ENCODE results near the gene HOXB1.
"Not testable (repeated sequence)": the region's sequence is repeated elsewhere in the genome, so short reads cannot be mapped to it uniquely, and the experiment has no call there.

The HOXB1 gene

DNA sequence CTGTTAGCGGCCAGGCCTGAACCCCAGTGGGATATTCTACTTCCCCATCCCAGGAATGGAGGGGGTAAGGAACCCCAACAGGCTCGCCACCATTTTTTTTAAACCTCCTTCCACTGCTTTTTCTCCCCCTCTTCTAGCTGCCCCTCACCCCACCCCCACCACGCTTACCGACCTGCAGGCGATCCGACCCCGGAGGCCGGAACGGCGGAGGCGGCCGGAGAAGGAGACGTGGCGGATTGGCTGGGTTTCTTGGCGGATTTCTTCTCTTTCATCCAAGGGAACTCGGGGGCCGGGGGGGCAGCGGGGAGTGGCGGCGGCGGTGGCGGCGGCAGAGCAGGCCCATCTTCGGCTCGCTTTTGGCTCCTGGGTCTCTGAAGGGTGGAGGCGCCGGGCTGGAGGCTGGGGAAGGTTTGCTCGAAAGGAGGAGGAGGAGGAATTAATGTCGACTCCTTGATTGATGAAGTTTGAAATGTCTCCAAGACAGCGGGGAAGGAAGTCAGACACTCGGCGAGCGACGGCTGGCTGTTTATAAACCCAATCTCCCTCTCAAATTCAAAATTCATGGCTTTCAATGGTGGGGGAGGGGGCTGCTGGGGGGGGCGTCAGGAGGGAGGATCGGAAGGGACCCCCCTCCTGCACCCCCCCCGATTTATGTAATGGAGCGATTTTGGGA is 13.7 kb upstream of the HOXB1 start:
- no peak for DNase-seq (ENCODE audit: low read depth in 2 of 2, low spot score in 1 of 2)

- no peak for DNase-seq (ENCODE audit: low read depth in 2 of 2, low spot score in 1 of 2)
These were observed 13.1 kb upstream of the HOXB1 start for GRCh38 chr17:48543854-48544348.

DNA sequence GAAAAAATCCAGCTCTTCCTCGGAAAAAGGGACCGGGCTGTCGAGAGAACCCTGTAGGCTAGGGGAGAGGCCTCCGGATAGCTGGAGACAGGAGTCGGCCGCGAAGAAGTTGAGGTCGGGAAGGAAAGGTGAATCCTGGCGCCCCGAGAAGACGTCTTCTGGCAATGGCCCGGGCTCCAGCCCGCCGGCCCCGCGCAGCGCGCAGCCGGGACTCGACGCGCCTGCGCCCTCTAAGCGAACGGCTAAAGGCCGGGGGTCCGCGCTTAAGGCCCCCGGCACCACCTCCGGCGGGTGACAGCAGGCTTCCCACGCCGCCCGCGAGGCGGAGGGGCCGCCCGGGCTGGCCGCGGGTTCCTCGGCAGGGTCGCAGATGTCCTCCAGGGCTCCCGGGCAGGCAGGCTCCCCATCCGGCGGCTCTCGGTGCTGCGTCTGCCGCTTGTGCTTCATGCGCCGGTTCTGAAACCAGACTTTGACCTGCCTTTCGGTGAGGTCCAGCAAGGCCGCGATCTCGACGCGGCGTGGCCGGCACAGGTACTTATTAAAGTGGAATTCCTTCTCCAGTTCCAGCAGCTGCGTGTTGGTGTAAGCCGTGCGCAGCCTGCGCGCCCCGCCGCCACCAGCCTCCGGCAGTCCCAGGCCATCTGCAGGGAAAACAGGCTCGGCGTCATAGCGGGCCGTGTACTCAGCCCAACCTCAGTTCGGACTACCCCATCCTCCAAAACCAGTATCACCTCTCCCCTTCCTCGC is 12.5 kb upstream of the HOXB1 start:
- DNase-seq (ENCODE audit: low read depth in 2 of 2, low spot score in 1 of 2), result no peak

- DNase-seq (ENCODE audit: low read depth in 2 of 2, low spot score in 1 of 2), result no peak
These were observed 11.9 kb upstream of the HOXB1 start for GRCh38 chr17:48542698-48543106.

- DNase-seq (ENCODE audit: low read depth in 2 of 2, low spot score in 1 of 2), result no peak
These were observed 11.4 kb upstream of the HOXB1 start for GRCh38 chr17:48542114-48542656.

- DNase-seq (ENCODE audit: low read depth in 2 of 2, low spot score in 1 of 2), result no peak
These were observed 10.8 kb upstream of the HOXB1 start for GRCh38 chr17:48541577-48542113.

- no peak for DNase-seq (ENCODE audit: low read depth in 2 of 2, low spot score in 1 of 2)
These were observed 10.3 kb upstream of the HOXB1 start for GRCh38 chr17:48541036-48541576.

- DNase-seq (ENCODE audit: low read depth in 2 of 2, low spot score in 1 of 2), result no peak
These were observed 9.4 kb upstream of the HOXB1 start for GRCh38 chr17:48540213-48540612.

DNA sequence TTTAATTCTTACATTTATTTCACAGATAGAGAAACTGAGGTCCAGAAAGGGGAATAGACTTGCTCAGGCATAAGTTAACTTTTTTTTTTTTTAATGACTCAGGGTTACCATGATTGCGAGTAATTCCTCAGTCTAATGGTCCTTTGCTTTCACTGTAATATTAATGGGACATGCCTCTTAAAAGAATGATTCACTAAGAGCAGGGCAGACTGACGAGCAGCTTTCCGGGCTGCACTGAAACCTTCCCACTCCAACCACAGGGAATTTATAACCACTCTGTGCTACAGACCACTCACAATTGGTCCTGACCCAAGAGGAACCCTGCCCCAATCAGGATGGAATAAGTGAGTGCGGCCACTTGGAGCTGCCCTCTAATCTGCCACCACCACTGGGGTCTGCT is 8.4 kb upstream of the HOXB1 start:
- no peak for DNase-seq (ENCODE audit: low read depth in 2 of 2, low spot score in 1 of 2)

DNA sequence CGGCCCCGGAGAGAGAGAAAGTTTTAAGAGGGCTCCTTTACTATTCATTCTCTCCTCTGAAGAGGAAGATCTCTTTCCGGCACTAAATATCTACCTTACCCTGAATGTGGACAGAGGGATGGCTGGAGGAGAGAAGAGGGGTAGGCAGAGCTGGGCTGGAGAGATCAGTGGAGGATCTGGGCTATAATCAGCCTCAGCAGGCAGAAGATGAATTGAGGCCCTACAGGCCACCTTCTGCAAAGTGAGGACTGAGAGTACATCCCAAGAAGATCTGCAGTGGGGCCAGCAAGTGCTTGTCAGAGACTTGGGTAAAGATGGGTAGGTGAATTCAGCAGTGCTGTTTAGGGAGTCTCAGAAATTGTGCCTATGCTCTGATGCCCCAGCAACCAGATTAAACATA is 6.5 kb upstream of the HOXB1 start:
- DNase-seq (ENCODE audit: low read depth in 2 of 2, low spot score in 1 of 2), result no peak

DNA sequence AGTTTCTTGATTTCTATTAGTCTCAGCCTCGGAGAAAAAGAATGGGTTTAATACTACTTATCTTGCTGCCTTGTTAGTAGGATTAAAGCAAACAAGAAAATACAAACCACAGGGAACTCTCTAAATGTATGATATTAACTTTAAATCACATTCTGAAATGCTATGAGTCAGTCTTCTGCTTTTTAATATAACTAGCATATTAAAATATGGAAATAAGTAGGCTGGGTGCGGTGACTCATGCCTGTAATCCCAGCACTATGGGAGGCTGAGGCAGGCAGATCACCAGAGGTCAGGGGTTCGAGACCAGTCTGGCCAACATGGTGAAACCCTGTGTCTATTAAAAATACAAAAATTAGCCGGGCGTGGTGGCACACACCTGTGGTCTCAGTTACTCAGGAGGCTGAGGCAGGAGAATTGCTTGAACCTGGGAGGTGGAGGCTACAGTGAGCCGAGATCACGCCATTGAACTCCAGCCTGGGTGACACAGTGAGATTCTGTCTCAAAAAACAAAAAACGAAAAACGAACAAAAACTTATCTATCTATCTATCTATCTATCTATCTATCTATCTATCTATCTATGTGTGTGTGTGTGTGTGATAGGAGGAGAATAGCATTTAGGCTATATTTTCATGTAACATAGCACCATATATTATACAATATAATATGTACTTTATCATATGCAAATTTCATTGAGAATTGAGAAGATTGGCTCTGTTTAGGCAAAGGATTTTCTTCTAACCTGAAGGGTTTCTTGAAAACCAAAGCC is 5.2 kb upstream of the HOXB1 start:
- not testable (repeated sequence) for DNase-seq (ENCODE audit: low read depth in 2 of 2, low spot score in 1 of 2)

DNA sequence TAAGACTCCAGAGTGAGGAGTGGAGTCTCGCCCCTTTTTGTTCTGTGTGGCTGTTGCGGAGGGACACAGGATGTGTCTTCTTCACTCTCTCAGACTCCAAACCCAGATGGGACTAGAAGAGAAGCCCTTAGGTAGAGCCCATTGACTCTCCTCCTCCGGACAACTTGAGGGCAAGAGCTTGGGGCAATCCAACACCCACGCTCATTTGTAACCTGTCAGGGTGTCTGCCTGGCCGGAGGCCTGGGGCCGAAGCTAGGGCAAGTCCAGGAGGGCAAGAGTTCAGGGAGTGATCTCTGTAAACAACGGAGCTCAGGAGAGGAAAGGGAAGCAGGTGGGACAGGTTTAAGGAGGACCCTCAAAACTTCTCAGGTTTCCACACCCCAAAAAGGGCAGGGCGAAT is 1.4 kb upstream of the HOXB1 start:
- no peak for DNase-seq (ENCODE audit: low read depth in 2 of 2, low spot score in 1 of 2)

- no peak for DNase-seq (ENCODE audit: low read depth in 2 of 2, low spot score in 1 of 2)
These were observed 464 bp downstream of the HOXB1 start for GRCh38 chr17:48530208-48530886.

DNA sequence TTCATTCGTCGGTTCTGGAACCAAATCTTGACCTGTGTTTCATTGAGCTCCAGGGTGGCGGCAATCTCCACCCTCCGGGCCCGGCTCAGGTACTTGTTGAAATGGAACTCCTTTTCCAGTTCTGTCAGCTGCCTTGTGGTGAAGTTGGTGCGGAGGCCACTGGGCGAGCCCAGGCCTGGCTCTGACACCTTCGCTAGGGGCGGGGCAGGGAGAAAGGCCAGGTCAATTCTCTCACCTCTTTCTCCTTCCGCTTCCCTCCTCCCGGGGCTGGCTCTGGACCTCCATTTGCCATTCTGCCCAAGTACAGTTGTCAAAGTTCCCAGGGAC is 1.2 kb downstream of the HOXB1 start:
- no peak for DNase-seq (ENCODE audit: low read depth in 2 of 2, low spot score in 1 of 2)

- no peak for DNase-seq (ENCODE audit: low read depth in 2 of 2, low spot score in 1 of 2)
These were observed 1.7 kb downstream of the HOXB1 start for GRCh38 chr17:48528936-48529682.

DNA sequence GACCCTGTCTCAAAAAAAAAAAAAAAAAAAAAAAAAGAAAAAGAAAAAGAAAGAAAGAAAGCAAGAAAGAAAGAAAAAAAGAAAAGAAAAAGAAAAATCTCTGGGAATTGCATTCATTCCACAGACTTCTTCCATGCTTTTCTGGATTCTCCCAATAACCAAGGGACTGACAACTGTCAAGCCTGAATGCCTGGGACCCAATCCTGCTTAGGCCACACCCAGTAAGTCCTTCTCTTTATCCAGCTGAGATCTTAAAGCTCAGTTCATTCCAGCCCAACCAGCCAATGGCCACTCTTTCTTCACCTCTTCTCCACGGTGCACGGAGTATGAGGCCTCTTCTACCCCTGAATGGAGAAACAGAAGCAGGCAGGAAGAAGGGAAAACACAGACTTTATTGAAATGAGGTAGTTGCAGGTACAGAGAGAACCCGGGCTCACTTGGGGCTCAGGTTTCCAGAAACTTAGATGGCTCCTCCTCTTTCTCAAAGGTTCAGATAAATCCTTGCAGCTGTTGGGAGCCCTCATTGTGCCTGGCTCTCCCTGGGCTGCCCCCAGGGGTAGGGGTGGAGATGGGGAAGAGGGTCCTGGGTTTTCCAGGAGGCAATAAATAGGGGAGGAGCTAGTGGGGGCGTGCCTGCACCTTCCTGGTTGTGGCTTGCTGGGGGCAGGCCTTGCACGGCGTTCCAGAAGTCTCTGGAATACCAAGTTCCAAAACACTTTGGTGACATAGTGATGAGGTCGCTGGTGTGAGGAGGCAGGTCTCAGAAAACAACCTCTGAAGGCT is 2.5 kb downstream of the HOXB1 start:
- no peak for DNase-seq (ENCODE audit: low read depth in 2 of 2, low spot score in 1 of 2)

DNA sequence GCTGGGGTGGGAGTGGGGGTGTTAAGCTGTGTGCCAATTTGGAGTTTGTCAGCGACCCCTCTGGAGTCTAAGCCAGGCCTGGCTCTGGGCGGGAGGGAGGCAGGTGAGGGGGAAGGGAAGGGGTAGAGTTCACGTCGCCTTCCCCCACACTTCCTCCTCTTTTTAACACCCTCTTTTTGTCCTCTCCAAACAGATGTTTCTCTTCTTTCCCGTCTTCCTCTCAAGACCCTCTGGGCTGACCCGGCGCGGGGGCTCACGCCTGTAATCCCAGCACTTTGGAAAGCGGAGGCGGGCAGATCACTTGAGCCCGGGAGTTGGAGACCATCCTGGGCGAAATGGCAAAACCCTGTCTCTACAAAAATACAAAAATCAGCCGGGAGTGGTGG is 3.3 kb downstream of the HOXB1 start:
- no peak for DNase-seq (ENCODE audit: low read depth in 2 of 2, low spot score in 1 of 2)

DNA sequence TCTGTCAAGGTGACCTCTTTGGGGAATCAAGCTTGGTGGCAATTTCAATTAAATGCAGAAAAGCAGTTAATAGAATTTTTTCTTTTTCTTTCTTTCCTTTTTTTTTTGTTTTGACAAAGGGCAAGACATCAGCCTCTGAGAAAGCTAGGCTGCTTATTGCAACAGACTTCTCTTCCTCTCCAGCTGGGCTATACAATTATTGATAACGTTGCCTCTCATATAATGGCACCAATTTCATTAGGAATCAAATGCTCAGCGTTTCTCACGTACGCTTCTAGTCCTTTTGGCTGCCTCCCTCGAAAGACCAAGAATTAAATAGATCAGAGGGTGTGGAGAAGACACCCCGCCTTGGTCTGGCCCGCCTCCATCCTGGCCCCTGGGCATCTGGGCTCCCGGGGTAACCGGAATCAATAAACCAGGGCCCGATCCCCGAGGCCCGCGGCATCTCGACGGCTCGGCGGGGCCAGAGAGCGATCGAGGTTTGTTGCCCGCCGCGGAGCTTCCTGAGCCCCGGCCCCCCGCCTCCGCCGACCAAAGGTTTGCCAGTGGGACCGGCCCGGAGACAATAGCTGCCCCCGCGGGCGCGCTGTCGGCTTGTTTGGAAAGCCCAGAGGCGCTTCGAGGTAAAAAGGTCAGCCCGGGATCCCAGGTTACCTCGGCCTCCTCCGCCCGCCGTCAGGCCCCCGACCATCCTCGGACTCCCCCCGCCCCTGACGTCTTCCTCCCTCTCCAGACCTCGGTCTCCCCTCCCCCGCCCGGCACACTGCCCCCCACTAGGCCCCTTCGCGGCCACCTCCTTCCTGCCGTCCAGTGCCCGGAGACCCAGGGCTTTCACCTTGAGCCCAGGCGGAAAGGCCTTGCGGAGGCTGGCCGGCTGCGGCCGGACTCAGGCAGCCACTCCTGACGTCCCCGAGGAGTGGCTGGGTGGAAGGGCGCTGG is 3.9 kb downstream of the HOXB1 start:
- no peak for DNase-seq (ENCODE audit: low read depth in 2 of 2, low spot score in 1 of 2)

All from stimulated activated CD8-positive, alpha-beta memory T cell treated with anti-CD3 and anti-CD28 coated beads, Interleukin-4, amount 100 ng/mL, for 1 hour (primary cell).